Uterus (tissue), 4 donors: ENCODE data around the gene ZNF724. TPM values are rescaled to one million over a fixed set of nuclear protein-coding genes. Genes with fewer than 3 reads are reported as not detected.
"Not testable (repeated sequence)": the region's sequence is repeated elsewhere in the genome, so short reads cannot be mapped to it uniquely, and the experiment has no call there.

Experiments used
- DNase-seq, 2 donors: peaks; one replicate each; pipeline ENCODE4 v3.0.0-alpha.2; 2019 to 2020
- H3K27ac ChIP-seq, 2 donors: fragments of 200-600 bp; sonication (generic); 1 replicate in 1 of 2; 2 replicates in 1 of 2; pipeline ENCODE4 v1.5.1; 2016 to 2018
- H3K27me3 ChIP-seq, 2 donors: fragments of 200-600 bp; sonication (generic); one replicate each; pipeline ENCODE4 v1.5.1; 2018 to 2019; ENCODE audit warnings: control low read depth in 1 of 2
- H3K36me3 ChIP-seq, 2 donors: fragments of 200-600 bp; sonication (generic); one replicate each; pipeline ENCODE4 v1.5.1; 2019; ENCODE audit warnings: control low read depth in 1 of 2
- H3K4me1 ChIP-seq, 2 donors: fragments of 200-600 bp; sonication (generic); one replicate each; pipeline ENCODE4 v1.5.1; 2018 to 2019; ENCODE audit warnings: control low read depth in 1 of 2
- H3K4me3 ChIP-seq, 2 donors: fragments of 200-600 bp; sonication (generic); 1 replicate in 1 of 2; 2 replicates in 1 of 2; pipeline ENCODE4 v1.5.1; 2018 to 2019; ENCODE audit warnings: mild to moderate bottlenecking in 1 of 2
- H3K9me3 ChIP-seq, 2 donors: fragments of 200-600 bp; sonication (generic); one replicate each; pipeline ENCODE4 v1.5.1; 2019; ENCODE audit warnings: control low read depth in 1 of 2
- CTCF ChIP-seq, 4 experiments: fragments of 200-600 bp in 2 of 4; fragments of 450-650 bp in 2 of 4; sonication (generic) in 2 of 4; IDR thresholded peaks; one replicate each; pipeline ENCODE4 v1.5.1; 2016 to 2019; ENCODE audit warnings: antibody characterized with exemption in 4 of 4, mild to moderate bottlenecking in 2 of 4, moderate library complexity in 1 of 4
- POLR2A ChIP-seq, 2 donors: fragments of 450-650 bp; IDR thresholded peaks; one replicate each; pipeline ENCODE4 v1.6.1; 2016; ENCODE audit warnings: antibody characterized with exemption in 2 of 2, mild to moderate bottlenecking in 1 of 2, moderate library complexity in 1 of 2
- intact Hi-C: fragments of 100-400 bp; cut with DNase I; formaldehyde crosslinking; loops from one replicate; pipeline ENCODE4 v1.15.1; 2023; ENCODE audit warnings: low total_unique reads
- total RNA-seq, 4 donors: library from RNA; depleted of rRNA in 3 of 4; stranded (reverse); fragments of >200 nt in 3 of 4; gene quantifications; one replicate each; pipeline versions ENCODE4 v1.1.0 to v1.2.4, GENCODE V29; 2014 to 2023
- donor health status: DM: yes; HTN: yes; CAD: no.

The ZNF724 gene
- total RNA-seq, 4 donors from 2014 or later = 0.26 to 17.5 (median 1.5) TPM; not detected in 1

DNA sequence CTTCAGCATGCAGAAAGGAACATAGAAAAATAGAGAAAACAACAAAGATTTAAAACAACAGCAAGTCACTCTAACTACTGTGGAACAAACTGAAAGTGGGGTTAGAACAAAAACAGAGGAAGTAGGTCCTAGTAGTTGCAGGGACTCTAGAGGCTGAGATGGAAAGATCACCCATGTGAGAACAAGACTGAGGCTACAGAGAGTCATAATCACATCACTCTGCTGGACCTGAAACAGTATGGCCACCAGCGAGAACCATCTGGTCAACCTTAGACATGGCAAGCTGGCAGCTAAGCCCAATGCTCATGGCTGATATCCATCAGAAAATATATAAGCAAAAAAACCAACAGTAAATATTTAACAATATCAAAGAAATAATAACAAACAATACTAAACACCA lies 35.8 kb upstream of the ZNF724 start:
- Histone ChIP-seq H3K36me3 (no peaks in the 10 kb centered on the region), H3K27me3 (no peaks in the 10 kb centered on the region), H3K4me1 (no peaks in the 10 kb centered on the region), H3K27ac (no peak overlapping the region), H3K9me3 (no peaks in the 10 kb centered on the region), H3K4me3 (no peak overlapping the region)
- intact Hi-C loops = no loop called here
- TF ChIP-seq CTCF (IDR thresholded peaks at IDR 0.05) = no peak
- TF ChIP-seq POLR2A (IDR thresholded peaks at IDR 0.05) = no peak
- no peak for DNase-seq

DNA sequence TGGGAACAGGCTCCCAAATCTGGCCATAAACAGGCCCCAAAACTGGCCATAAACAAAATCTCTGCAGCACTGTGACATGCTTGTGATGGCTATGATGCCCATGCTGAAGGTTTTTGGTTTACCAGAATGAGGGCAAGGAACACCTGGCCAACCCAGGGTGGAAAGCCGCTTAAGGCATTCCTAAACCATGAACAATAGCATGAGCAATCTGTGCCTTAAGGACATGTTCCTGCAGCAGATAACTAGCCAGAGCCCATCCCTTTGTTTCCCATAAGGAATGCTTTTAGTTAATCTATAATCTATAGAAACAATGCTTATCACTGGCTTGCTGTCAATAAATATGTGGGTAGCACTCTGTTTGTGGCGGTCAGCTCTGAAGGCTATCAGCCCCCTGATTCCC lies 35.1 kb upstream of the ZNF724 start:
- DNase-seq, H3K27ac ChIP-seq, H3K27me3 ChIP-seq, H3K9me3 ChIP-seq, H3K36me3 ChIP-seq, H3K4me3 ChIP-seq, H3K4me1 ChIP-seq, intact Hi-C loops: not testable (repeated sequence)

DNA sequence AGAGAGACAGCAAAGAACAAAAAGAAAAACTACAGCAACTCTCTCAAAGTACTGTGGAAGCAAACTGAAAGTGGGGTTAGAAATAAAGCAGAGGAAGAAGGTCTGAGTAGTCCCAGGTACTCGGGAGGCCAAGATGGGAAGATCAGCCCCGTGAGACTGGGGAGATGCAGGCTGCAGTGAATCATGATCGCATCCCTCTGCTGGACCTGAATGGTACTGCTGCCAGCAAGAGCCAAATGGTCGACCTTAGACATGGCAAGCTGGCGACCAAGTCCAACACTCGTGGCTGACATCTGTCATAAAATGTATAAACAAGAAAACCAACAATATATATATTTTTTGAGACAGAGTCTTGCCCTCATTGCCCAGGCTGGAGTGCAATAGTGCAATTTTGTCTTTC lies 33.7 kb upstream of the ZNF724 start:
- H3K9me3 ChIP-seq = no peaks in the 10 kb centered on the region
- TF ChIP-seq POLR2A (IDR thresholded peaks at IDR 0.05) (no peak), CTCF (IDR thresholded peaks at IDR 0.05) (peak; percentile 22 to 57 (median 42))
- no peaks in the 10 kb centered on the region for H3K27me3 ChIP-seq
- H3K4me1 ChIP-seq = no peaks in the 10 kb centered on the region
- no peak overlapping the region for H3K4me3 ChIP-seq
- H3K27ac ChIP-seq = no peak overlapping the region
- intact Hi-C loops = no loop called here
- no peaks in the 10 kb centered on the region for H3K36me3 ChIP-seq
- DNase-seq = peak; percentile 23 to 26

GRCh38 chr19:23281663-23282276 lies 31.6 kb upstream of the ZNF724 start:
- no peaks in the 10 kb centered on the region for H3K4me1 ChIP-seq
- intact Hi-C loops = no loop called here
- no peak overlapping the region for H3K27ac ChIP-seq
- H3K36me3 ChIP-seq = no peaks in the 10 kb centered on the region
- H3K9me3 ChIP-seq = no peaks in the 10 kb centered on the region
- no peaks in the 10 kb centered on the region for H3K27me3 ChIP-seq
- no peak overlapping the region for H3K4me3 ChIP-seq
- TF ChIP-seq POLR2A (IDR thresholded peaks at IDR 0.05) = no peak
- TF ChIP-seq CTCF (IDR thresholded peaks at IDR 0.05) = no peak
- DNase-seq = no peak

- H3K27me3 ChIP-seq, DNase-seq, H3K9me3 ChIP-seq, intact Hi-C loops, H3K4me1 ChIP-seq, H3K27ac ChIP-seq, H3K4me3 ChIP-seq, H3K36me3 ChIP-seq: not testable (repeated sequence)
These were observed 27.9 kb upstream of the ZNF724 start for GRCh38 chr19:23278118-23278517.

- intact Hi-C loops = no loop called here
- peak overlapping the region; percentile 86 to 89 for H3K27ac ChIP-seq
- H3K27me3 ChIP-seq = no peaks in the 10 kb centered on the region
- peak overlapping the region; percentile 61 to 98 for H3K4me3 ChIP-seq
- no peaks in the 10 kb centered on the region for H3K36me3 ChIP-seq
- no peaks in the 10 kb centered on the region for H3K4me1 ChIP-seq
- TF ChIP-seq CTCF (IDR thresholded peaks at IDR 0.05) = no peak
- TF ChIP-seq POLR2A (IDR thresholded peaks at IDR 0.05) = peak; percentile 81 to 82
- no peaks in the 10 kb centered on the region for H3K9me3 ChIP-seq
- DNase-seq = peak; percentile 93
These were observed 23.6 kb upstream of the ZNF724 start for GRCh38 chr19:23273590-23274412.
